Mammary epithelial cell (primary cell): ENCODE results near the gene USP9Y.

Experiments used
- CTCF ChIP-seq, 2 donors: IDR thresholded peaks in 1 of 2; conservative IDR thresholded peaks in 1 of 2; 2 replicates each; pipeline ENCODE4 v1.5.1; 2011 to 2012; ENCODE audit warnings: inconsistent platforms in 2 of 2, low read length in 2 of 2, mild to moderate bottlenecking in 2 of 2, control low read depth in 1 of 2, low read depth in 1 of 2; ENCODE audit not compliant: insufficient read depth in 1 of 2; ENCODE audit errors: extremely low read depth in 1 of 2
- EZH2 ChIP-seq: IDR thresholded peaks from 2 replicates; pipeline ENCODE4 v1.6.1; 2012; ENCODE audit warnings: low read length, inconsistent platforms, borderline replicate concordance

GRCh38 chrY:12681535-12681934 is 19.5 kb upstream of the USP9Y start:
- no peak for TF ChIP-seq CTCF (conservative IDR thresholded peaks at IDR 0.05 in 1 of 2, IDR thresholded peaks at IDR 0.05 in 1 of 2; ENCODE audit: extremely low read depth in 1 of 2, insufficient read depth in 1 of 2, low read depth in 1 of 2, low read length in 2 of 2)
- TF ChIP-seq EZH2, result no peak
